H1 (cell line): ENCODE measurements around the gene GRM4. TPM values are rescaled to one million over a fixed set of nuclear protein-coding genes. Genes with fewer than 3 reads are reported as not detected.

ENCODE experiments used
- CTCF ChIA-PET: fragments of 300-600 bp; sonication (Branson Sonifier 250); formaldehyde crosslinking; loops from one replicate; lab custom pipeline; 2021; ENCODE audit not compliant: partially characterized antibody; lab: Charles Lee
- POLR2A ChIA-PET: fragments of 300-600 bp; sonication (Branson Sonifier 250); formaldehyde crosslinking; loops from one replicate; lab custom pipeline; 2021; ENCODE audit warnings: inconsistent platforms; ENCODE audit not compliant: partially characterized antibody; lab: Charles Lee
- DNase-seq, 2 experiments: peaks; one replicate each; pipeline versions ENCODE4 v3.0.0 to v3.0.0-alpha.2; 2010 to 2022; ENCODE audit warnings: low spot score in 2 of 2, low read depth in 1 of 2, mixed read lengths in 1 of 2
- FAIRE-seq: peaks from 2 replicates; lab custom pipeline; 2011; peaks lifted over from hg19 to GRCh38; lab: Jason Lieb, UNC
- H2AFZ ChIP-seq: 2 replicates; pipeline ENCODE4 v1.8.1; 2012; ENCODE audit warnings: low read length, inconsistent platforms
- H2AK5ac ChIP-seq: 2 replicates; pipeline ENCODE4 v1.6.1; 2013; ENCODE audit warnings: low read depth, low read length
- H2BK120ac ChIP-seq: replicated peaks from 2 replicates; pipeline ENCODE3; 2013; ENCODE audit warnings: low read depth, low read length, inconsistent platforms
- H2BK12ac ChIP-seq: 2 replicates; pipeline ENCODE4 v1.6.1; 2013; ENCODE audit warnings: low read depth, low read length
- H2BK15ac ChIP-seq: 2 replicates; pipeline ENCODE4 v1.6.1; 2013; ENCODE audit warnings: low read length
- H2BK20ac ChIP-seq: 2 replicates; pipeline ENCODE4 v1.6.1; 2013; ENCODE audit warnings: low read length
- H2BK5ac ChIP-seq: 2 replicates; pipeline ENCODE4 v1.6.1; 2013; ENCODE audit warnings: low read depth, low read length
- H3K14ac ChIP-seq: 2 replicates; pipeline ENCODE4 v1.6.1; 2013; ENCODE audit warnings: inconsistent platforms; ENCODE audit not compliant: insufficient read length
- H3K18ac ChIP-seq: 2 replicates; pipeline ENCODE4 v1.6.1; 2013; ENCODE audit warnings: low read length; ENCODE audit errors: extremely low read depth
- H3K23ac ChIP-seq: 2 replicates; pipeline ENCODE4 v1.6.1; 2013; ENCODE audit warnings: inconsistent platforms; ENCODE audit not compliant: insufficient read length
- H3K23me2 ChIP-seq: 2 replicates; pipeline ENCODE4 v1.6.1; 2013; ENCODE audit warnings: low read depth, low read length
- H3K27ac ChIP-seq: 2 replicates; pipeline ENCODE4 v1.6.1; 2011; ENCODE audit warnings: low read depth, low read length, inconsistent platforms
- H3K27me3 ChIP-seq, 4 experiments: replicated peaks in 1 of 4; 1 replicate in 1 of 4; 2 replicates in 3 of 4; pipeline versions ENCODE4 v1.6.1 to v1.8.1; 2011 to 2013; ENCODE audit warnings: low read length in 3 of 4, mild to moderate bottlenecking in 3 of 4, inconsistent platforms in 2 of 4, mixed read lengths in 2 of 4, moderate library complexity in 1 of 4; ENCODE audit not compliant: control insufficient read depth in 3 of 4, insufficient read depth in 3 of 4; ENCODE audit errors: extremely low read depth in 1 of 4
- H3K36me3 ChIP-seq, 4 experiments: 2 replicates each; pipeline versions ENCODE4 v1.6.1 to v1.8.1; 2011 to 2013; ENCODE audit warnings: mild to moderate bottlenecking in 4 of 4, low read length in 3 of 4, moderate library complexity in 2 of 4, control low read depth in 1 of 4, inconsistent platforms in 1 of 4; ENCODE audit not compliant: insufficient read depth in 4 of 4, control insufficient read depth in 2 of 4
- H3K4ac ChIP-seq: replicated peaks from 2 replicates; pipeline ENCODE3; 2013; ENCODE audit warnings: low read length, low read depth, mixed read lengths, inconsistent platforms; ENCODE audit not compliant: insufficient read length
- H3K4me1 ChIP-seq, 4 experiments: replicated peaks in 1 of 4; 1 replicate in 1 of 4; 2 replicates in 3 of 4; pipeline versions ENCODE4 v1.6.1 to v1.8.1; 2011 to 2013; ENCODE audit warnings: low read length in 3 of 4, inconsistent platforms in 2 of 4, mixed read lengths in 1 of 4; ENCODE audit not compliant: insufficient read depth in 4 of 4, control insufficient read depth in 3 of 4
- H3K4me2 ChIP-seq, 2 experiments: 2 replicates each; pipeline versions ENCODE4 v1.6.1 to v1.8.1; 2011 to 2013; ENCODE audit warnings: low read depth in 2 of 2, low read length in 2 of 2, control low read depth in 1 of 2, inconsistent platforms in 1 of 2, mild to moderate bottlenecking in 1 of 2; ENCODE audit not compliant: insufficient read depth in 1 of 2
- H3K4me3 ChIP-seq, 4 experiments: fragments of 200-600, 300-600 bp in 1 of 4; sonication (generic), shearing (Covaris generic), sonication (Bioruptor Twin) in 1 of 4; 2 replicates each; pipeline versions ENCODE4 v1.5.1 to v1.8.1; 2011 to 2016; ENCODE audit warnings: low read length in 4 of 4, low read depth in 3 of 4, control low read depth in 2 of 4, inconsistent platforms in 2 of 4, mild to moderate bottlenecking in 2 of 4, mixed read lengths in 1 of 4, moderate library complexity in 1 of 4; ENCODE audit not compliant: insufficient read depth in 2 of 4; ENCODE audit errors: extremely low read depth in 1 of 4
- H3K56ac ChIP-seq: replicated peaks from 2 replicates; pipeline ENCODE3; 2013; ENCODE audit warnings: low read depth, mild to moderate bottlenecking, mixed read lengths, low read length, inconsistent platforms; ENCODE audit not compliant: insufficient read length
- H3K79me1 ChIP-seq: 2 replicates; pipeline ENCODE4 v1.6.1; 2013; ENCODE audit warnings: low read depth, low read length, control low read depth
- H3K79me2 ChIP-seq, 2 experiments: 2 replicates each; pipeline versions ENCODE4 v1.6.1 to v1.8.1; 2012 to 2013; ENCODE audit warnings: low read length in 2 of 2, mild to moderate bottlenecking in 2 of 2, inconsistent platforms in 1 of 2; ENCODE audit not compliant: insufficient read depth in 2 of 2, control insufficient read depth in 1 of 2
- H3K9ac ChIP-seq, 4 experiments: replicated peaks in 1 of 4; 1 replicate in 1 of 4; 2 replicates in 3 of 4; pipeline versions ENCODE4 v1.6.1 to v1.8.1; 2011 to 2013; ENCODE audit warnings: low read depth in 3 of 4, low read length in 3 of 4, control low read depth in 2 of 4, mild to moderate bottlenecking in 2 of 4, moderate library complexity in 2 of 4, inconsistent platforms in 1 of 4; ENCODE audit errors: extremely low read depth in 1 of 4
- H3K9me3 ChIP-seq, 2 experiments: 2 replicates each; pipeline versions ENCODE4 v1.6.1 to v1.8.1; 2012 to 2013; ENCODE audit warnings: mild to moderate bottlenecking in 2 of 2, moderate library complexity in 2 of 2, control low read depth in 1 of 2, inconsistent platforms in 1 of 2, low read depth in 1 of 2, low read length in 1 of 2, mixed read lengths in 1 of 2; ENCODE audit not compliant: insufficient read depth in 2 of 2
- H4K20me1 ChIP-seq, 2 experiments: replicated peaks in 1 of 2; 2 replicates each; pipeline versions ENCODE3 to v1.8.1; 2011 to 2013; ENCODE audit warnings: inconsistent platforms in 2 of 2, low read length in 2 of 2, mild to moderate bottlenecking in 1 of 2; ENCODE audit not compliant: insufficient read depth in 2 of 2, control insufficient read depth in 1 of 2
- H4K5ac ChIP-seq: 2 replicates; pipeline ENCODE4 v1.6.1; 2013; ENCODE audit warnings: low read length, low read depth, mixed read lengths, inconsistent platforms; ENCODE audit not compliant: insufficient read length
- H4K8ac ChIP-seq: 2 replicates; pipeline ENCODE4 v1.8.0; 2013; ENCODE audit warnings: mild to moderate bottlenecking, moderate library complexity, low read length, inconsistent platforms; ENCODE audit not compliant: insufficient read depth; ENCODE audit errors: extremely low read depth
- H4K91ac ChIP-seq: replicated peaks from 2 replicates; pipeline ENCODE3; 2013; ENCODE audit warnings: low read length, mixed read lengths, inconsistent platforms; ENCODE audit not compliant: insufficient read length
- BCL11A ChIP-seq, 2 experiments: IDR thresholded peaks; one replicate each; pipeline ENCODE4 v1.6.1; 2011; ENCODE audit warnings: low read depth in 2 of 2, low read length in 2 of 2, mild to moderate bottlenecking in 2 of 2
- WGBS, 2 experiments: shearing (Covaris generic) in 1 of 2; methylation state at CpG; one replicate each; pipeline versions ENCODE4 v1.1.6 to v1.1.7; 2013 to 2015; ENCODE audit warnings: low lambda C conversion rate in 2 of 2, mixed read lengths in 2 of 2, inconsistent platforms in 1 of 2, low coverage in 1 of 2, missing lambda C conversion rate in 1 of 2; ENCODE audit not compliant: insufficient replicate concordance in 2 of 2, insufficient coverage in 1 of 2, insufficient read length in 1 of 2; ENCODE audit errors: extremely low coverage in 1 of 2, missing lambda C conversion rate in 1 of 2; 5-methylcytosine and 5-hydroxymethylcytosine counted together
- polyA plus RNA-seq, 7 experiments: library from polyadenylated mRNA; depleted of rRNA in 3 of 7; stranded (reverse) in 5 of 7; unstranded in 2 of 7; fragments of >200 nt in 5 of 7; fragments of 200-250 nt in 2 of 7; gene quantifications; 1 replicate in 5 of 7; 2 replicates in 1 of 7; 4 replicates in 1 of 7; pipeline versions ENCODE4 v1.2.1 to v1.2.3, GENCODE V29; 2011 to 2013; ENCODE audit warnings: missing spikeins in 2 of 7, mixed read lengths in 2 of 7
- total RNA-seq: library from RNA; stranded (reverse); fragmentation: NEBNext Ultra II Directional; extraction: Animal tissue kit (Norgen Biotek cat#: 25700); gene quantifications from 2 replicates; pipeline ENCODE4 v1.2.1, GENCODE V29; 2021

The GRM4 gene
- total and polyA plus RNA-seq, 2 of the 8 experiments (the other 6 are each of a cell fraction or from before 2014, with no cell fraction given): 19.6 to 21.5 TPM

DNA sequence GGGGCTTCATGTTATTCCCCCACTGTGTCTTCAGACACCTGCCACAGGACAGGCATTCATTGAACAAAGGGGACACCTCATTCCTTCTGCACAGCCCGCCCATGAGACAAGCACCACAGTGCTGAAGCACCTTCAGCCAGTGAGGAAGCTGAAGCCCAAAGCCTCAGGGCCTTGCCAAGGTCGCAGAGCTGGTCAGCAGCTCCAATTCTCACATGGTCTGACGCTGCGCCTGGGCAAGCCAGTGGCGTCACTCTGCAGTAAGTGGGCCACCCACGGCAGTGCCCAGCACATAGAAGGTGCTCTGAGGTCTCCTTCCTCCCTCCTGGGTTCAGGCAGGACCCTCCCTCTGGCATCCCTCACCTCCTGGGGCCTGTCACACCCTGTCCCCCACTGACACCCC, 43.2 kb downstream of the GRM4 start:
- H2AFZ ChIP-seq: no peak overlapping the region
- no peak overlapping the region for H3K4me3 ChIP-seq
- H3K36me3 ChIP-seq: no peaks in the 10 kb centered on the region
- no peak overlapping the region for H4K8ac ChIP-seq
- no peak overlapping the region for H2BK20ac ChIP-seq
- no peak overlapping the region for H2AK5ac ChIP-seq
- H2BK15ac ChIP-seq: no peak overlapping the region
- no peaks in the 10 kb centered on the region for H3K9me3 ChIP-seq
- no peak overlapping the region for H2BK5ac ChIP-seq
- DNase-seq: no peak
- no peak overlapping the region for H3K14ac ChIP-seq
- no peak overlapping the region for H3K23ac ChIP-seq
- H3K4me2 ChIP-seq: no peak overlapping the region
- H3K23me2 ChIP-seq: no peaks in the 10 kb centered on the region
- H3K9ac ChIP-seq: no peak overlapping the region
- peaks cover 3 to 9% of the 10 kb centered on the region in 2 experiments for H4K20me1 ChIP-seq
- H2BK120ac ChIP-seq: no peak overlapping the region
- no peaks in the 10 kb centered on the region for H3K27me3 ChIP-seq
- WGBS, 2 experiments: 87% methylated on average over 6 of the region's 6 CpGs; no CpG with 5 or more reads in 1 of the 2 experiments
- no peak for FAIRE-seq
- no peaks in the 10 kb centered on the region for H3K79me2 ChIP-seq
- H3K27ac ChIP-seq: no peak overlapping the region
- H3K79me1 ChIP-seq: peaks cover 4% of the 10 kb centered on the region
- no peak overlapping the region for H4K91ac ChIP-seq
- H3K4ac ChIP-seq: no peak overlapping the region
- H3K56ac ChIP-seq: no peak overlapping the region
- CTCF ChIA-PET: interaction anchor here (0.5 to 1.6 kb wide), 6 partner anchors 9 to 132 kb away, joined by 3 to 6 read pairs (median 4); no protein-coding TSS in a partner anchor
- peaks cover 0 to 17% (median 11%) of the 10 kb centered on the region in 4 experiments; a peak in 6 of 7 replicates for H3K4me1 ChIP-seq
- POLR2A ChIA-PET: interaction anchor here (1.4 to 1.5 kb wide), 2 partner anchors 9 to 13 kb away, joined by 3 to 4 read pairs; no protein-coding TSS in a partner anchor
- H4K5ac ChIP-seq: no peak overlapping the region
- no peak overlapping the region for H2BK12ac ChIP-seq
- no peak overlapping the region; the same call in 1 of the 2 replicates for H3K18ac ChIP-seq
- no peak for TF ChIP-seq BCL11A (IDR thresholded peaks at IDR 0.05; ENCODE audit: low read depth in 2 of 2, low read length in 2 of 2)
